Superior temporal gyrus (tissue), 1 donor: ENCODE measurements around the gene CSNK2A1.

Experiments used
- DNase-seq: peaks from one replicate; pipeline ENCODE4 v3.0.0-alpha.2; 2016; ENCODE audit errors: extremely low spot score

The CSNK2A1 gene

DNA sequence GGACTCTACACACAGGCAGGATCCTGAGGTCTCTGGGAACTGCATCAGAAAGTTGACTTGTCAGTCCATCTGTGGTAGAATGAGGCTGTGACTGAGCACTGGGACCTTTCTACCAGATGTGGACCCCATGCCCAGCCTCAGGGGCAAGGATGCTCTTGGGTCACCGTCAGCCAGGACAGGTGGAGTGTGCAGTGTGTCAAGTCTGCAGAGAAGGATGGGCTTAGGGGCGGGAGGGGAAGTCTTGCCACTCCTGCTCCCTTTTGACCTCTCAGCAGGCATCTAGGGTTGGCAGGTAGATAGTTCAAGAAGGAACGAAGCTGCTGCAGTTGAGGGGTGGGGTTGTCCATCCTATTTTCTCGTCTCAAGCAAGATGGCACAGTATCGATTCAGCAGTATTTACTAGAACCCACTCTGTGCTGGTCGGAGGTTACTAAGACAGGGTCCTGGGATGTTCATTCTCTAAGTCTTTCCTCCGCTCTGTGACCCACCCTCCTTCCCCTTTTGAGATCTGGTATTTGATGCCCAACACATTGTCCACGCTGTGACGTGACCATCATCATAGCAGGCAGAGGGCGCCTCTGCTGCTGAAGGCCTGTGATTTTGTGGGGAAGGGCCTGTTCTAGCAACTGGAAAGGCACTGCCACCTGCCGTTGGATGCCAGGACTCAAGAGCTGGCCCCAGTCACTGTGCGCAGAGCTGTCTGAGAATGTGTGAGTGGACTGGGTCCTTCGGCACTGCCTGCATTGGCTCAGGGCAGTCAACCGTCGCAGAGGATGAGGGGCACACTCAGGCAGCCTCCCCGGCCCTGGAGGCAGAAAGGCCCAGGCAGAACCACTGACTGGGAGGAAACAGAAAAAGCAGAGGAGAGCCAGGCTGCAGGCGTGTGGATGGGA is 112.3 kb downstream of the CSNK2A1 start:
- DNase-seq, result peak; percentile 89

DNA sequence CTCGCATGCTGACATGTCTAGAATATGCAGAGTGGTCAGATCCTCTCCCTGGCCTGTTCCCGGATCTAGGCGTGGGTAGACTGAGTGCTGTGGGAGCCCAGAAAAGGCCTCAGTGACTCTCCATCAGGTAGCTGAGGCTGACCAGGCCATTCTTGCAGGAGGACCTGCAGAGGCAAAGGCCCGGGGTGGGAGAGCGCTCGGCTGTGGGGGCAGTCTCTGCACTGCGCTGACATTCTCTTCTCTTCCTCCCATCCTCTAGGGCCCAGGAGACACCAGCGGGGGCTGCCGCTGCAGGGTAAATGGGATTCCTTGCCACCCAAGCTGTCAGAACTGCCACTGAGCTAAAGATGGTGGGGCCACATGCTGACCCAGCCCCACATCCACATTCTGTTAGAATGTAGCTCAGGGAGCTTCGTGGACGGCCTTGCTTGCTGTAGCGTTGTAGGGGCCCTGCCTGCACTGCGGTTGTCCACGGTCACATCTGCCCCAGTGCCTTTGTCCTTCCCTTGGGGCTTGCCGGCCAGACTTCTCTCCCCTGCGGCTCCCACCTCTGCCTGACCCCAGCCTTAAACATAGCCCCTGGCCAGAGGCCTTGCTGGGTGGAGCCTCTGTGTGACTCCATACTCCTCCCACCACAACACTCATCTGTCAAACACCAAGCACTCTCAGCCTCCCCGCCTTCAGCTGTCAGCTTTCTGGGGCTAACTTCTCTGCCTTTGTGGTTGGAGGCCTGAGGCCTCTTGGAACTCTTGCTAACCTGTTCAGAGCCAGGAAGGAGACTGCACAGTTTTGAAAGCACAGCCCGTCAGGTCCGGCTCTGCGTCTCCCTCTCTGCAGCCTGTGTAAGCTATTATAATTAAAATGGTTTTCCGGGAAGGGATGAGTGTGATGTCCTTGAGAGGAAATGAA is 113.2 kb downstream of the CSNK2A1 start:
- no peak for DNase-seq

DNA sequence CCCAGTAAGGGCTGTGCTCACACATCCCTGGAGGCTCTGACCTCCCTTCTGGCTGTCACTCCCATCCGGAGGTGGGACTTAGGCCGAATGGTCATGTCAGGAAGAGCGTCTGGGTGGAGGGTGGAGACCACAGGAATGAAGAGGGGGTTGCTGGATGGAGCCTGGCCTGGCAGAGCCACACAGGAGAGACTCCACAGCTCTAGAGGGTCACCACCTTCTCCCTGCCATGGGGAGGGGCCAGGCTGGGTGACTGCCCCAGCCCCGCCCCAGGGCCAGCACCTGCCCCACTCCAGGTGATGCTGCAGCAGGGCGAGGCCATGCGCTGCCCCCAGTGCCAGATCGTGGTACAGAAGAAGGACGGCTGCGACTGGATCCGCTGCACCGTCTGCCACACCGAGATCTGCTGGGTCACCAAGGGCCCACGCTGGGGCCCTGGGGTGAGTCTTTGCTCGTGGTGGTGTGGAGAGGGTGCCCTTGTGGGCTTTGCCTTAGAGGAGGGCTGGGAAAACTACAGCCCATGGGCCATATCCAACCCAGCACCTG is 114.9 kb downstream of the CSNK2A1 start:
- DNase-seq, result no peak

DNA sequence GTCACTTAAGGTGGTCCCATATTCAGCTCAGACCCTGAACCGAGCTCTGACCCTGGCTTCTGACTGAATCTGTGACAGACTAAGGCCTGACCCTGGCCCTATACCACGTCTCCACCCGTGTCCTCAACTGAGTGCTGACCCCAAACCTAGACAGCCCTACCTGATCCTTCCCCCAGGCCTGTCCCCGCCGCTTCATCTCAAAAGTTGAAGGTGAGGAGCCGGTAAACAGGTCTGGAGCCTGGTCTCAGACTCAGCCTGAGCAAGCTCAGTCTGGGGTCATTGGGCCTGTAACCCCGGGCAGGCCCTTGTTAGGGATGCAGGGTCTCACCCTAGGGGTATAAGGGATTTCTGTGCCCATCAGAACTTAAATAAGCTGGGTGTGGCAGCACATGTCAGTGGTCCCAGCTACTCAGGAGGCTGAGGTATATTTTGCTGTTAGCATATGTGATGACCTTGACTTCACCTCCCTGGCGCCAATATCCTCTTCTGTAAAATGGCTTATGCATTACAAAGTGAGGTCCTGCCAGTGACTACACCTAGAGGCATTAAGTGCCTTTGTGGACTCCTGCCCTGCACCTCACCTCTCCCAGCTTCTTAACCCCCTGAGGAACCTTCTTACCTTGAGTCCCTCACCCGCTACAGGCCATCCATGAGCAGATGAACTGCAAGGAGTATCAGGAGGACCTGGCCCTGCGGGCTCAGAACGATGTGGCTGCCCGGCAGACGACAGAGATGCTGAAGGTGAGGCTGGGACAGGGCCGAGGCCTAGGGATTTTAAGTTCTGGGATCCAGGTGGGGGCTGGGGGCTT is 115.5 kb downstream of the CSNK2A1 start:
- no peak for DNase-seq

DNA sequence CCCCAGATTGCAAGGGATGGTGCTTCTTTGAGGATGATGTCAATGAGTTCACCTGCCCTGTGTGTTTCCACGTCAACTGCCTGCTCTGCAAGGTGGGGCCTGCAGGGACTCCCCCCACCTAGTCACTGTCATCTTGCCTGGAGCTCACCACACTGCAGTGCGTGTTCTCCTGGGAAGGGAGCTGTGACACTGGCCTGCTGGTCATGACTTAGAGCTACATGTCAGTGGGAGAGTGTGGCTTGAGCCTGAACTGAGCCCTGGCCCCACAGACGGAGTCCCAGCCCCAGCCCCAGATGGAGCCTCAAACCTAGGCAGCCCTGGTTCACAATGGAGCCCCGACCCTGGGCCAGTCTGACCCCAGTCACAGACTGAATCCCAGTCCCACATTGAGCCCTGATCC is 116.2 kb downstream of the CSNK2A1 start:
- DNase-seq, result no peak

DNA sequence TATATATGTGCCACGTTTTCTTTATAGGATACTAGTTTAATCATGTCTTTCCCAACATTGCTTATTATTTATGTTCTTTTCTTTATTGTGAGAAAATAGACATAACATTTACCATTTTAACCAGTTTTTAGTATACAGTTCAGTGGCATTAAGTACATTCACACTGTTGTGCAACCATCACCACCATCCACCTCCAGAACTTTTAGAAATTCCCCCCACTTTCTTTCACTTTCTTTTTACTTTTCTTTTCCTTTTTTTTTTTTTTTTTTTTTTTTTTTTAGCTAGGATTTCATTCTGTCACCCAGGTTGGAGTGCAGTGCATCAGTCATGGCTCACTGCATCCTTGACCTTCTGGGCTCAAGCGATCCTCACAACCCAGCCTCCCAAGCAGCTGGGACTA is 117.0 kb downstream of the CSNK2A1 start:
- no peak for DNase-seq
